ENCODE results near the gene NAPSA.
A peak's percentile ranks its signal among the peaks of the same experiment; 100 is the strongest.

Gene NAPSA

DNA sequence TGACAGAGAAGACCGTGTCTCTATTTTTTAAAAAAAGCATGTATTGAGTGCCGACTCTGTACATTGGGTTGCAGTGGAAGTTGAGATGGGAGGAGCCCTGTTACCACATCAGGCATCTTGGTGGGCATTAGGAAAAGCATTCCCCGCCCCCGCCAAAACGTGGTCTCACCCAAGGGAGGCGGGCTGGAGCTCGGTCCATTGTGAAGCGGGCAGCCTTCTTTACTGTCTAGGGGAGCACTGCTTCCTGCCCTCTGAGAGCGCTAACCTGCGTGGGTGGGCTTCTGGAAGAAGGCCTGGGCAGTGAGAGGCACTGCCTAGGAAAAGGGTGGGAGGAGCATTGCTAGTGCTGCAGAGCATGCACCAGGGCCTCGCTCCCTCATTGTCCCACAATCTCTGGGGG, 14.7 kb upstream of the NAPSA start:
- no peak for TF ChIP-seq CTCF (IDR thresholded peaks at IDR 0.05; ENCODE audit: low read depth, low read length)
- DNase-seq (ENCODE audit: low read depth in 2 of 2), result peak in 1 of 2 donors; percentile 30
- no peak overlapping the region for H3K4me3 ChIP-seq (replicated peaks in 1 of 2; ENCODE audit: low read depth in 2 of 2, low read length in 2 of 2)

- H3K4me3 ChIP-seq (replicated peaks in 1 of 2; ENCODE audit: low read depth in 2 of 2, low read length in 2 of 2), result no peak overlapping the region
- no peak for TF ChIP-seq CTCF (IDR thresholded peaks at IDR 0.05; ENCODE audit: low read depth, low read length)
- no peak for DNase-seq (ENCODE audit: low read depth in 2 of 2)
These were observed 14.2 kb upstream of the NAPSA start for GRCh38 chr19:50379602-50380001.

DNA sequence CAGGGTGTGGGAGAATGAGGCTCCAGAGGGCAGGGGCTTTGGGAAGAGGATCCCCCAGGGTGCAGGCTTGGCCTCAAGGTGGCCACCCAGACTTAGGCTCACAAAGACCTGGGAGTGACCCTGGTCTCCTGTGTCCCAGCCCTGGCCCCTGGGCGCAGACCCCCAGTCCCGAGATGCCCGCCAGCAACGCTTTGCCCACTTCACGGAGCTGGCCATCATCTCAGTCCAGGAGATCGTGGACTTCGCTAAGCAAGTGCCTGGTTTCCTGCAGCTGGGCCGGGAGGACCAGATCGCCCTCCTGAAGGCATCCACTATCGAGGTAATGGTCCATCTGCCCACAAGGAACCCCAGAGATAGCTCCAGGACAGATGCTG, 13.4 kb upstream of the NAPSA start:
- TF ChIP-seq CTCF (IDR thresholded peaks at IDR 0.05; ENCODE audit: low read depth, low read length), result no peak
- no peak overlapping the region for H3K4me3 ChIP-seq (replicated peaks in 1 of 2; ENCODE audit: low read depth in 2 of 2, low read length in 2 of 2)
- no peak for DNase-seq (ENCODE audit: low read depth in 2 of 2)

- no peak for TF ChIP-seq CTCF (IDR thresholded peaks at IDR 0.05; ENCODE audit: low read depth, low read length)
- H3K4me3 ChIP-seq (replicated peaks in 1 of 2; ENCODE audit: low read depth in 2 of 2, low read length in 2 of 2), result no peak overlapping the region
- no peak for DNase-seq (ENCODE audit: low read depth in 2 of 2)
These were observed 12.9 kb upstream of the NAPSA start for GRCh38 chr19:50378169-50378862.

GRCh38 chr19:50377517-50377916, 12.1 kb upstream of the NAPSA start:
- DNase-seq (ENCODE audit: low read depth in 2 of 2), result no peak
- H3K4me3 ChIP-seq (replicated peaks in 1 of 2; ENCODE audit: low read depth in 2 of 2, low read length in 2 of 2), result no peak overlapping the region
- no peak for TF ChIP-seq CTCF (IDR thresholded peaks at IDR 0.05; ENCODE audit: low read depth, low read length)

DNA sequence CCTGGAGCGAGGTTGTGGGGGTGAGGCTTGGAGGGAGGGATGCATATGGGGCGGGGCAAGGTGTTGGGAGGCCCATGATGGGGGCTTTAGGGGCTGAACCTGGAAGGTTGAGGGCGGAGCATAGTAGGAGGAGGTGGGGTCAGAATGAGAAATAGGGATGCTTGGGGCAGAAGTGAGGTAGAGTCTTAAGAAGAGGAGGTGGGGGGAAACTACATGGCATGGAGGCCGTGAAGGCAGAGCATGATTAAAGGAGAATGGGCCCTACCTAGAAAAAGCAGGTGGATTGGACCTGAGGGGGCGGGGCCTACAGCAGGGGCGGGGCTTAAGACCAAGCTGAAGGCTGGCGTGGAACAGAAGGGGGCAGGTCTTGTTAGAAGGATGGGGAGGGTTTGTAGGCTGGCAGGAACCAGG, 11.6 kb upstream of the NAPSA start:
- peak in 1 of 2 donors; percentile 16 for DNase-seq (ENCODE audit: low read depth in 2 of 2)
- no peak for TF ChIP-seq CTCF (IDR thresholded peaks at IDR 0.05; ENCODE audit: low read depth, low read length)

More for the DNA sequence above, 11.6 kb upstream of the NAPSA start:
- peak overlapping the region; percentile 29 to 42 for H3K4me3 ChIP-seq (replicated peaks in 1 of 2; ENCODE audit: low read depth in 2 of 2, low read length in 2 of 2)

Data from cardiac fibroblast (primary cell).